Gastrocnemius medialis (tissue), 4 donors: ENCODE data around the gene UFD1. TPM values are rescaled to one million over a fixed set of nuclear protein-coding genes. Genes with fewer than 3 reads are reported as not detected.
A peak's percentile ranks its signal among the peaks of the same experiment; 100 is the strongest.
"Not testable (repeated sequence)": the region's sequence is repeated elsewhere in the genome, so short reads cannot be mapped to it uniquely, and the experiment has no call there.

Source experiments
- ATAC-seq, 2 donors: fragments of 150-250 bp; one replicate each; pipeline ENCODE4 v1.9.1; 2016
- DNase-seq, 2 donors: peaks; one replicate each; pipeline ENCODE4 v3.0.0-alpha.2; 2019
- H3K27ac ChIP-seq, 4 donors: fragments of 200-600 bp; sonication (generic); 1 replicate in 1 of 4; 2 replicates in 3 of 4; pipeline ENCODE4 v1.5.1; 2016 to 2018; ENCODE audit warnings: mild to moderate bottlenecking in 2 of 4, moderate library complexity in 1 of 4
- H3K27me3 ChIP-seq, 3 donors: fragments of 200-600 bp; sonication (generic) in 2 of 3; 1 replicate in 1 of 3; 2 replicates in 2 of 3; pipeline versions ENCODE4 v1.5.1 to v1.6.0; 2016 to 2019; ENCODE audit warnings: mild to moderate bottlenecking in 1 of 3, moderate library complexity in 1 of 3
- H3K36me3 ChIP-seq, 2 donors: fragments of 200-600 bp; sonication (generic) in 1 of 2; one replicate each; pipeline ENCODE4 v1.5.1; 2017 to 2018
- H3K4me1 ChIP-seq, 2 donors: fragments of 200-600 bp; sonication (generic) in 1 of 2; one replicate each; pipeline ENCODE4 v1.5.1; 2016 to 2017; ENCODE audit warnings: mild to moderate bottlenecking in 2 of 2
- H3K4me3 ChIP-seq, 4 donors: fragments of 200-600 bp; sonication (generic) in 3 of 4; 1 replicate in 1 of 4; 2 replicates in 3 of 4; pipeline ENCODE4 v1.5.1; 2016 to 2019; ENCODE audit warnings: mild to moderate bottlenecking in 2 of 4
- H3K9me3 ChIP-seq, 3 donors: fragments of 200-600 bp; sonication (generic) in 2 of 3; 1 replicate in 1 of 3; 2 replicates in 2 of 3; pipeline ENCODE4 v1.5.1; 2016 to 2019
- CTCF ChIP-seq, 5 experiments: fragments of 450-650 bp in 3 of 5; fragments of 200-600 bp in 2 of 5; sonication (generic) in 2 of 5; IDR thresholded peaks in 4 of 5; conservative IDR thresholded peaks in 1 of 5; 1 replicate in 4 of 5; 2 replicates in 1 of 5; pipeline ENCODE4 v1.5.1; 2016 to 2019; ENCODE audit warnings: antibody characterized with exemption in 5 of 5, mild to moderate bottlenecking in 3 of 5, moderate library complexity in 3 of 5
- POLR2A ChIP-seq, 2 donors: fragments of 450-650 bp; IDR thresholded peaks; one replicate each; pipeline ENCODE4 v1.6.1; 2017; ENCODE audit warnings: antibody characterized with exemption in 2 of 2, mild to moderate bottlenecking in 2 of 2, moderate library complexity in 2 of 2
- in situ Hi-C, 4 donors: fragments of 200-750 bp; cut with MboI; loops; one replicate each; pipeline versions ENCODE4 v1.15.0 to v1.8.0; 2017; ENCODE audit warnings: low sequenced_read_pairs in 4 of 4
- intact Hi-C: fragments of 100-400 bp; cut with DNase I; formaldehyde crosslinking; loops from one replicate; pipeline ENCODE4 v1.15.1; 2023; ENCODE audit warnings: low total_unique reads
- total RNA-seq, 4 donors: library from RNA; depleted of rRNA; stranded (reverse); fragments of >200 nt; gene quantifications; one replicate each; pipeline versions ENCODE4 v1.1.0 to v1.2.3, GENCODE V29; 2016

Gene UFD1
- total RNA-seq, 4 donors from 2014 or later = 106 to 199 (median 165) TPM

GRCh38 chr22:19440411-19441195 lies 38.4 kb downstream of the UFD1 start:
- H3K4me1 ChIP-seq = peaks cover 66 to 79% of the 10 kb centered on the region in 2 donors
- H3K4me3 ChIP-seq = peak overlapping the region in 2 of 4 donors; percentile 3 to 17
- intact Hi-C loops = no loop called here
- H3K36me3 ChIP-seq = peaks cover 0 to 27% of the 10 kb centered on the region in 2 donors
- H3K27me3 ChIP-seq = no peaks in the 10 kb centered on the region
- H3K27ac ChIP-seq = peak overlapping the region; percentile 91 to 100 (median 96)
- TF ChIP-seq CTCF (IDR thresholded peaks at IDR 0.05 in 4 of 5, conservative IDR thresholded peaks at IDR 0.05 in 1 of 5) (no peak), POLR2A (IDR thresholded peaks at IDR 0.05) (peak in 1 of 2 donors; percentile 54)
- ATAC-seq = peak; percentile 68 to 70
- in situ Hi-C loops = loop anchor here in 2 of 4 donors (10.0 kb wide), 2 partner anchors 146 to 156 kb away; partner anchors contain the start of gene CLTCL1 (in 1 of the 2)
- DNase-seq = peak; percentile 79 to 89
- no peaks in the 10 kb centered on the region for H3K9me3 ChIP-seq

- H3K9me3 ChIP-seq = no peaks in the 10 kb centered on the region
- in situ Hi-C loops (no loop called here), intact Hi-C loops (no loop called here)
- H3K36me3 ChIP-seq = peaks cover 0 to 28% of the 10 kb centered on the region in 2 donors
- peaks cover 56 to 60% of the 10 kb centered on the region in 2 donors for H3K4me1 ChIP-seq
- peak in 1 of 2 donors; percentile 11 for ATAC-seq
- DNase-seq = no peak
- no peak overlapping the region for H3K4me3 ChIP-seq
- no peaks in the 10 kb centered on the region for H3K27me3 ChIP-seq
- TF ChIP-seq CTCF (IDR thresholded peaks at IDR 0.05 in 4 of 5, conservative IDR thresholded peaks at IDR 0.05 in 1 of 5) (no peak), POLR2A (IDR thresholded peaks at IDR 0.05) (peak in 1 of 2 donors; percentile 7)
- peak overlapping the region; percentile 91 to 100 (median 96) for H3K27ac ChIP-seq
Measured at GRCh38 chr22:19438298-19438697, 40.7 kb downstream of the UFD1 start.

GRCh38 chr22:19436444-19437161 lies 42.4 kb downstream of the UFD1 start:
- Histone ChIP-seq H3K27ac (peak overlapping the region; percentile 91 to 100 (median 96)), H3K4me1 (peaks cover 44 to 47% of the 10 kb centered on the region in 2 donors), H3K36me3 (peaks cover 0 to 26% of the 10 kb centered on the region in 2 donors)
- intact Hi-C loops, H3K27me3 ChIP-seq, in situ Hi-C loops, ATAC-seq, H3K9me3 ChIP-seq, H3K4me3 ChIP-seq, DNase-seq: not testable (repeated sequence)

GRCh38 chr22:19434829-19435580 lies 44.0 kb downstream of the UFD1 start:
- in situ Hi-C loops (no loop called here), intact Hi-C loops (loop anchor here (5.0 kb wide), 2 partner anchors 258 to 313 kb away; partner anchors contain the start of genes DGCR2 and SLC25A1)
- H3K4me1 ChIP-seq = peaks cover 37% of the 10 kb centered on the region in 2 donors
- no peaks in the 10 kb centered on the region for H3K27me3 ChIP-seq
- TF ChIP-seq CTCF (IDR thresholded peaks at IDR 0.05 in 4 of 5, conservative IDR thresholded peaks at IDR 0.05 in 1 of 5) (no peak), POLR2A (IDR thresholded peaks at IDR 0.05) (no peak)
- H3K4me3 ChIP-seq = no peak overlapping the region
- peaks cover 0 to 26% of the 10 kb centered on the region in 2 donors for H3K36me3 ChIP-seq
- ATAC-seq (no peak), DNase-seq (no peak)
- H3K9me3 ChIP-seq = no peaks in the 10 kb centered on the region
- peak overlapping the region; percentile 91 to 100 (median 100) for H3K27ac ChIP-seq
